GM23338 (cell line): ENCODE results near the gene FLNB. TPM values are rescaled to one million over a fixed set of nuclear protein-coding genes. Genes with fewer than 3 reads are reported as not detected.

Source experiments
- ATAC-seq: fragments of 200-7000 bp; cut with Tn5 transposase; 3 replicates; pipeline ENCODE4 v1.9.1; 2020
- DNase-seq: peaks from one replicate; pipeline ENCODE4 v3.0.0-alpha.2; 2015; ENCODE audit warnings: low spot score
- H2AFZ ChIP-seq: fragments of 200-600 bp; sonication (generic); 2 replicates; pipeline ENCODE4 v1.8.0; 2016; ENCODE audit warnings: antibody characterized with exemption, mild to moderate bottlenecking, moderate library complexity
- H3F3A ChIP-seq: fragments of 200-600 bp; sonication (generic); replicated peaks from 2 replicates; pipeline ENCODE4 v1.8.0; 2017; ENCODE audit warnings: antibody characterized with exemption, mixed run types, low read depth
- H3K27ac ChIP-seq: fragments of 200-600 bp; sonication (generic); 2 replicates; pipeline ENCODE4 v1.6.1; 2016; ENCODE audit warnings: low read depth
- H3K27me3 ChIP-seq: fragments of 200-600 bp; sonication (generic); 2 replicates; pipeline ENCODE4 v1.8.0; 2016; ENCODE audit warnings: mild to moderate bottlenecking, mixed run types, moderate library complexity; ENCODE audit not compliant: insufficient read depth
- H3K36me3 ChIP-seq: fragments of 200-600 bp; sonication (generic); 2 replicates; pipeline ENCODE4 v1.8.0; 2016; ENCODE audit warnings: mild to moderate bottlenecking; ENCODE audit not compliant: insufficient read depth
- H3K4me1 ChIP-seq: fragments of 200-600 bp; sonication (generic); 2 replicates; pipeline ENCODE4 v1.8.0; 2016; ENCODE audit warnings: mild to moderate bottlenecking, moderate library complexity; ENCODE audit not compliant: insufficient read depth
- H3K4me2 ChIP-seq: fragments of 200-600 bp; sonication (generic); 2 replicates; pipeline ENCODE4 v1.7.1; 2017; ENCODE audit warnings: mixed run types
- H3K4me3 ChIP-seq: fragments of 200-600 bp; sonication (generic); 2 replicates; pipeline ENCODE4 v1.6.1; 2016; ENCODE audit warnings: mixed run types
- H3K79me2 ChIP-seq: fragments of 200-600 bp; sonication (generic); replicated peaks from 2 replicates; pipeline ENCODE4 v1.8.0; 2017; ENCODE audit warnings: mild to moderate bottlenecking; ENCODE audit not compliant: insufficient read depth
- H3K9me2 ChIP-seq: fragments of 200-600 bp; sonication (generic); 2 replicates; pipeline ENCODE4 v1.8.0; 2017; ENCODE audit not compliant: insufficient read depth
- H4K20me1 ChIP-seq: fragments of 200-600 bp; sonication (generic); replicated peaks from 2 replicates; pipeline ENCODE4 v1.8.0; 2017; ENCODE audit warnings: mild to moderate bottlenecking; ENCODE audit not compliant: insufficient read depth
- H3K27ac Mint-ChIP-seq: 2 replicates; pipeline ENCODE4 v1.8.0; 2020; ENCODE audit warnings: inconsistent platforms, mild to moderate bottlenecking, moderate library complexity, mixed read lengths
- H3K27me3 Mint-ChIP-seq: 3 replicates; pipeline ENCODE4 v1.8.0; 2022; ENCODE audit warnings: low read depth, mild to moderate bottlenecking, moderate library complexity, mixed read lengths, inconsistent platforms; ENCODE audit not compliant: insufficient read depth, poor library complexity
- H3K36me3 Mint-ChIP-seq: 3 replicates; pipeline ENCODE4 v1.8.0; 2021; ENCODE audit warnings: low read depth, mild to moderate bottlenecking, inconsistent platforms, moderate library complexity, mixed read lengths
- H3K4me1 Mint-ChIP-seq: 3 replicates; pipeline ENCODE4 v1.8.0; 2020; ENCODE audit warnings: mild to moderate bottlenecking, inconsistent platforms, mixed read lengths
- H3K4me3 Mint-ChIP-seq: 3 replicates; pipeline ENCODE4 v1.8.0; 2021; ENCODE audit warnings: moderate library complexity, mild to moderate bottlenecking, inconsistent platforms, mixed read lengths
- H3K9me3 Mint-ChIP-seq: 3 replicates; pipeline ENCODE4 v1.8.0; 2020; ENCODE audit warnings: moderate library complexity, mild to moderate bottlenecking, inconsistent platforms, mixed read lengths
- CREB1 ChIP-seq: fragments of 250-450 bp; sonication (Bioruptor Pico); IDR thresholded peaks from 2 replicates; pipeline ENCODE4 v1.5.0; 2020; ENCODE audit warnings: low read depth, mild to moderate bottlenecking, moderate library complexity
- EZH2 ChIP-seq: fragments of 200-600 bp; sonication (generic); IDR thresholded peaks from one replicate; pipeline ENCODE4 v1.8.0; 2017; ENCODE audit warnings: antibody characterized with exemption, mild to moderate bottlenecking, low read depth; ENCODE audit not compliant: unreplicated experiment
- EZH2phosphoT487 ChIP-seq: fragments of 200-600 bp; sonication (generic); IDR thresholded peaks from one replicate; pipeline ENCODE4 v1.8.1; 2018; ENCODE audit warnings: antibody characterized with exemption; ENCODE audit not compliant: unreplicated experiment
- JUNB ChIP-seq: IDR thresholded peaks from one replicate; pipeline ENCODE4 v1.6.1; 2016; ENCODE audit warnings: antibody characterized with exemption; ENCODE audit not compliant: unreplicated experiment
- NANOG ChIP-seq: IDR thresholded peaks from 2 replicates; pipeline ENCODE4 v1.6.1; 2016; ENCODE audit warnings: antibody characterized with exemption, borderline replicate concordance
- POLR2AphosphoS5 ChIP-seq: IDR thresholded peaks from 2 replicates; pipeline ENCODE4 v1.6.1; 2016; ENCODE audit warnings: antibody characterized with exemption, low read depth
- STAT1 ChIP-seq: IDR thresholded peaks from one replicate; pipeline ENCODE4 v1.6.1; 2016; ENCODE audit warnings: antibody characterized with exemption; ENCODE audit not compliant: unreplicated experiment
- ZNF114 ChIP-seq: fragments of 250-450 bp; sonication (Bioruptor Pico); IDR thresholded peaks from 2 replicates; pipeline ENCODE4 v1.5.0; 2020; ENCODE audit warnings: mild to moderate bottlenecking, moderate library complexity
- ZNF331 ChIP-seq: fragments of 250-450 bp; sonication (Bioruptor Pico); IDR thresholded peaks from 2 replicates; pipeline ENCODE4 v1.5.0; 2020; ENCODE audit warnings: low read depth, mild to moderate bottlenecking, moderate library complexity
- polyA plus RNA-seq: library from polyadenylated mRNA; unstranded; fragments of >200 nt; fragmentation: Nextera tagmentation; extraction: Ambion mirVana; gene quantifications from 2 replicates; pipeline ENCODE4 v1.2.1, GENCODE V29; 2016
- total RNA-seq: library from RNA; depleted of rRNA; stranded (reverse); fragments of >200 nt; shearing (Covaris generic); gene quantifications from 2 replicates; pipeline ENCODE4 v1.2.3, GENCODE V29; 2014
- TF ChIP-seq, protein P1 (sequence below): IDR thresholded peaks from one replicate; pipeline ENCODE4 v1.6.1; 2018; ENCODE audit warnings: antibody characterized with exemption; ENCODE audit not compliant: unreplicated experiment
- TF ChIP-seq, protein P2 (sequence below): IDR thresholded peaks from 2 replicates; pipeline ENCODE4 v1.6.1; 2016; ENCODE audit warnings: antibody characterized with exemption
- TF ChIP-seq, protein P3 (sequence below), 2 experiments: fragments of 200-600 bp in 1 of 2; sonication (generic) in 1 of 2; conservative IDR thresholded peaks; 2 replicates each; pipeline versions ENCODE4 v1.5.1 to v1.6.1; 2016 to 2017; ENCODE audit warnings: antibody characterized with exemption in 2 of 2, low read depth in 2 of 2, mild to moderate bottlenecking in 2 of 2, moderate library complexity in 1 of 2
- TF ChIP-seq, protein P4 (sequence below): fragments of 250-450 bp; sonication (Bioruptor Pico); IDR thresholded peaks from 2 replicates; pipeline ENCODE4 v1.5.0; 2020; ENCODE audit warnings: mild to moderate bottlenecking, moderate library complexity

FLNB gene
- total and polyA plus RNA-seq, 2 experiments from 2014 or later: 39.7 to 179 TPM

DNA sequence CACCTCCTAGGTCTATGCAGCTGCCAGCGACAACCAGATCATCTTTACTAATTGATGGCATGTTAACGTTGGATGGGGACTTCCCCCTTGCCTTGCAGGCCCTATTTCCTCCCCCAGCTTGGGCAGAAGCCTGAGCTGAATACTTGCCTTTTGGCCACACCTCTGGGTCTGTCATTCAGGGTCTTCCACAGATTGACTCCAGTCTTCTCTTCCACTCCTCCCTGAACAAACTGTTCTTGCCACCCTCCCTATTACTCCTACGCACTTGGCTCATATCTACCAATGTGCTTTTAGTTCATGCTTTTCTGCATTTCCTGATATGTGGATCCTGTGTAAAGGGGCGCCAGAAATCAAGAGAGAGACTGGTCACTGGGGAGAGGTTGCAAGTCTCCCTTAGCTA lies 129.1 kb downstream of the FLNB start:
- ATAC-seq: no peak
- no peak overlapping the region for H3K4me2 ChIP-seq
- H3K36me3 Mint-ChIP-seq: peaks cover 62% of the 10 kb centered on the region
- H3K4me1 Mint-ChIP-seq: no peaks in the 10 kb centered on the region
- no peak overlapping the region for H3K4me3 ChIP-seq
- H3K4me1 ChIP-seq: no peaks in the 10 kb centered on the region
- TF ChIP-seq POLR2AphosphoS5 (no peak), ZNF331 (CRISPR knock-in tag) (no peak), STAT1 (no peak), JUNB (no peak), EZH2 (no peak), EZH2phosphoT487 (no peak), ZNF114 (CRISPR knock-in tag) (no peak), CREB1 (CRISPR knock-in tag) (no peak), NANOG (no peak)
- TF ChIP-seq, protein P1, sequence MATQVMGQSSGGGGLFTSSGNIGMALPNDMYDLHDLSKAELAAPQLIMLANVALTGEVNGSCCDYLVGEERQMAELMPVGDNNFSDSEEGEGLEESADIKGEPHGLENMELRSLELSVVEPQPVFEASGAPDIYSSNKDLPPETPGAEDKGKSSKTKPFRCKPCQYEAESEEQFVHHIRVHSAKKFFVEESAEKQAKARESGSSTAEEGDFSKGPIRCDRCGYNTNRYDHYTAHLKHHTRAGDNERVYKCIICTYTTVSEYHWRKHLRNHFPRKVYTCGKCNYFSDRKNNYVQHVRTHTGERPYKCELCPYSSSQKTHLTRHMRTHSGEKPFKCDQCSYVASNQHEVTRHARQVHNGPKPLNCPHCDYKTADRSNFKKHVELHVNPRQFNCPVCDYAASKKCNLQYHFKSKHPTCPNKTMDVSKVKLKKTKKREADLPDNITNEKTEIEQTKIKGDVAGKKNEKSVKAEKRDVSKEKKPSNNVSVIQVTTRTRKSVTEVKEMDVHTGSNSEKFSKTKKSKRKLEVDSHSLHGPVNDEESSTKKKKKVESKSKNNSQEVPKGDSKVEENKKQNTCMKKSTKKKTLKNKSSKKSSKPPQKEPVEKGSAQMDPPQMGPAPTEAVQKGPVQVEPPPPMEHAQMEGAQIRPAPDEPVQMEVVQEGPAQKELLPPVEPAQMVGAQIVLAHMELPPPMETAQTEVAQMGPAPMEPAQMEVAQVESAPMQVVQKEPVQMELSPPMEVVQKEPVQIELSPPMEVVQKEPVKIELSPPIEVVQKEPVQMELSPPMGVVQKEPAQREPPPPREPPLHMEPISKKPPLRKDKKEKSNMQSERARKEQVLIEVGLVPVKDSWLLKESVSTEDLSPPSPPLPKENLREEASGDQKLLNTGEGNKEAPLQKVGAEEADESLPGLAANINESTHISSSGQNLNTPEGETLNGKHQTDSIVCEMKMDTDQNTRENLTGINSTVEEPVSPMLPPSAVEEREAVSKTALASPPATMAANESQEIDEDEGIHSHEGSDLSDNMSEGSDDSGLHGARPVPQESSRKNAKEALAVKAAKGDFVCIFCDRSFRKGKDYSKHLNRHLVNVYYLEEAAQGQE: no peak
- TF ChIP-seq, protein P2, sequence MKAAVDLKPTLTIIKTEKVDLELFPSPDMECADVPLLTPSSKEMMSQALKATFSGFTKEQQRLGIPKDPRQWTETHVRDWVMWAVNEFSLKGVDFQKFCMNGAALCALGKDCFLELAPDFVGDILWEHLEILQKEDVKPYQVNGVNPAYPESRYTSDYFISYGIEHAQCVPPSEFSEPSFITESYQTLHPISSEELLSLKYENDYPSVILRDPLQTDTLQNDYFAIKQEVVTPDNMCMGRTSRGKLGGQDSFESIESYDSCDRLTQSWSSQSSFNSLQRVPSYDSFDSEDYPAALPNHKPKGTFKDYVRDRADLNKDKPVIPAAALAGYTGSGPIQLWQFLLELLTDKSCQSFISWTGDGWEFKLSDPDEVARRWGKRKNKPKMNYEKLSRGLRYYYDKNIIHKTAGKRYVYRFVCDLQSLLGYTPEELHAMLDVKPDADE: no peak
- TF ChIP-seq, protein P3, sequence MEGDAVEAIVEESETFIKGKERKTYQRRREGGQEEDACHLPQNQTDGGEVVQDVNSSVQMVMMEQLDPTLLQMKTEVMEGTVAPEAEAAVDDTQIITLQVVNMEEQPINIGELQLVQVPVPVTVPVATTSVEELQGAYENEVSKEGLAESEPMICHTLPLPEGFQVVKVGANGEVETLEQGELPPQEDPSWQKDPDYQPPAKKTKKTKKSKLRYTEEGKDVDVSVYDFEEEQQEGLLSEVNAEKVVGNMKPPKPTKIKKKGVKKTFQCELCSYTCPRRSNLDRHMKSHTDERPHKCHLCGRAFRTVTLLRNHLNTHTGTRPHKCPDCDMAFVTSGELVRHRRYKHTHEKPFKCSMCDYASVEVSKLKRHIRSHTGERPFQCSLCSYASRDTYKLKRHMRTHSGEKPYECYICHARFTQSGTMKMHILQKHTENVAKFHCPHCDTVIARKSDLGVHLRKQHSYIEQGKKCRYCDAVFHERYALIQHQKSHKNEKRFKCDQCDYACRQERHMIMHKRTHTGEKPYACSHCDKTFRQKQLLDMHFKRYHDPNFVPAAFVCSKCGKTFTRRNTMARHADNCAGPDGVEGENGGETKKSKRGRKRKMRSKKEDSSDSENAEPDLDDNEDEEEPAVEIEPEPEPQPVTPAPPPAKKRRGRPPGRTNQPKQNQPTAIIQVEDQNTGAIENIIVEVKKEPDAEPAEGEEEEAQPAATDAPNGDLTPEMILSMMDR (conservative IDR thresholded peaks at IDR 0.05; ENCODE audit: low read depth in 2 of 2): no peak
- TF ChIP-seq, protein P4, sequence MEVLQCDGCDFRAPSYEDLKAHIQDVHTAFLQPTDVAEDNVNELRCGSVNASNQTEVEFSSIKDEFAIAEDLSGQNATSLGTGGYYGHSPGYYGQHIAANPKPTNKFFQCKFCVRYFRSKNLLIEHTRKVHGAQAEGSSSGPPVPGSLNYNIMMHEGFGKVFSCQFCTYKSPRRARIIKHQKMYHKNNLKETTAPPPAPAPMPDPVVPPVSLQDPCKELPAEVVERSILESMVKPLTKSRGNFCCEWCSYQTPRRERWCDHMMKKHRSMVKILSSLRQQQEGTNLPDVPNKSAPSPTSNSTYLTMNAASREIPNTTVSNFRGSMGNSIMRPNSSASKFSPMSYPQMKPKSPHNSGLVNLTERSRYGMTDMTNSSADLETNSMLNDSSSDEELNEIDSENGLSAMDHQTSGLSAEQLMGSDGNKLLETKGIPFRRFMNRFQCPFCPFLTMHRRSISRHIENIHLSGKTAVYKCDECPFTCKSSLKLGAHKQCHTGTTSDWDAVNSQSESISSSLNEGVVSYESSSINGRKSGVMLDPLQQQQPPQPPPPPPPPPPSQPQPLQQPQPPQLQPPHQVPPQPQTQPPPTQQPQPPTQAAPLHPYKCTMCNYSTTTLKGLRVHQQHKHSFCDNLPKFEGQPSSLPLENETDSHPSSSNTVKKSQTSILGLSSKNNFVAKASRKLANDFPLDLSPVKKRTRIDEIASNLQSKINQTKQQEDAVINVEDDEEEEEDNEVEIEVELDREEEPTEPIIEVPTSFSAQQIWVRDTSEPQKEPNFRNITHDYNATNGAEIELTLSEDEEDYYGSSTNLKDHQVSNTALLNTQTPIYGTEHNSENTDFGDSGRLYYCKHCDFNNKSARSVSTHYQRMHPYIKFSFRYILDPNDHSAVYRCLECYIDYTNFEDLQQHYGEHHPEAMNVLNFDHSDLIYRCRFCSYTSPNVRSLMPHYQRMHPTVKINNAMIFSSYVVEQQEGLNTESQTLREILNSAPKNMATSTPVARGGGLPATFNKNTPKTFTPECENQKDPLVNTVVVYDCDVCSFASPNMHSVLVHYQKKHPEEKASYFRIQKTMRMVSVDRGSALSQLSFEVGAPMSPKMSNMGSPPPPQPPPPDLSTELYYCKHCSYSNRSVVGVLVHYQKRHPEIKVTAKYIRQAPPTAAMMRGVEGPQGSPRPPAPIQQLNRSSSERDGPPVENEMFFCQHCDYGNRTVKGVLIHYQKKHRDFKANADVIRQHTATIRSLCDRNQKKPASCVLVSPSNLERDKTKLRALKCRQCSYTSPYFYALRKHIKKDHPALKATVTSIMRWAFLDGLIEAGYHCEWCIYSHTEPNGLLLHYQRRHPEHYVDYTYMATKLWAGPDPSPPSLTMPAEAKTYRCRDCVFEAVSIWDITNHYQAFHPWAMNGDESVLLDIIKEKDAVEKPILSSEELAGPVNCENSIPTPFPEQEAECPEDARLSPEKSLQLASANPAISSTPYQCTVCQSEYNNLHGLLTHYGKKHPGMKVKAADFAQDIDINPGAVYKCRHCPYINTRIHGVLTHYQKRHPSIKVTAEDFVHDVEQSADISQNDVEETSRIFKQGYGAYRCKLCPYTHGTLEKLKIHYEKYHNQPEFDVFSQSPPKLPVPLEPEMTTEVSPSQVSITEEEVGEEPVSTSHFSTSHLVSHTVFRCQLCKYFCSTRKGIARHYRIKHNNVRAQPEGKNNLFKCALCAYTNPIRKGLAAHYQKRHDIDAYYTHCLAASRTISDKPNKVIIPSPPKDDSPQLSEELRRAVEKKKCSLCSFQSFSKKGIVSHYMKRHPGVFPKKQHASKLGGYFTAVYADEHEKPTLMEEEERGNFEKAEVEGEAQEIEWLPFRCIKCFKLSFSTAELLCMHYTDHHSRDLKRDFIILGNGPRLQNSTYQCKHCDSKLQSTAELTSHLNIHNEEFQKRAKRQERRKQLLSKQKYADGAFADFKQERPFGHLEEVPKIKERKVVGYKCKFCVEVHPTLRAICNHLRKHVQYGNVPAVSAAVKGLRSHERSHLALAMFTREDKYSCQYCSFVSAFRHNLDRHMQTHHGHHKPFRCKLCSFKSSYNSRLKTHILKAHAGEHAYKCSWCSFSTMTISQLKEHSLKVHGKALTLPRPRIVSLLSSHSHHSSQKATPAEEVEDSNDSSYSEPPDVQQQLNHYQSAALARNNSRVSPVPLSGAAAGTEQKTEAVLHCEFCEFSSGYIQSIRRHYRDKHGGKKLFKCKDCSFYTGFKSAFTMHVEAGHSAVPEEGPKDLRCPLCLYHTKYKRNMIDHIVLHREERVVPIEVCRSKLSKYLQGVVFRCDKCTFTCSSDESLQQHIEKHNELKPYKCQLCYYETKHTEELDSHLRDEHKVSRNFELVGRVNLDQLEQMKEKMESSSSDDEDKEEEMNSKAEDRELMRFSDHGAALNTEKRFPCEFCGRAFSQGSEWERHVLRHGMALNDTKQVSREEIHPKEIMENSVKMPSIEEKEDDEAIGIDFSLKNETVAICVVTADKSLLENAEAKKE (CRISPR knock-in tag): no peak
- H3K27me3 Mint-ChIP-seq: peaks cover 6% of the 10 kb centered on the region
- DNase-seq: no peak
- no peak overlapping the region for H2AFZ ChIP-seq
- H3F3A ChIP-seq: no peaks in the 10 kb centered on the region
- H3K4me3 Mint-ChIP-seq: no peak overlapping the region
- H3K9me3 Mint-ChIP-seq: no peaks in the 10 kb centered on the region
- no peaks in the 10 kb centered on the region for H3K79me2 ChIP-seq
- peaks cover 55% of the 10 kb centered on the region for H3K36me3 ChIP-seq
- H3K9me2 ChIP-seq: no peaks in the 10 kb centered on the region
- H3K27me3 ChIP-seq: no peaks in the 10 kb centered on the region
- no peak overlapping the region for H3K27ac Mint-ChIP-seq
- H3K27ac ChIP-seq: no peak overlapping the region
- H4K20me1 ChIP-seq: peaks cover 5% of the 10 kb centered on the region
